GM12873 (cell line): ENCODE results near the gene CNKSR3.

Experiments used
- TF ChIP-seq, protein P1 (sequence below): IDR thresholded peaks from 2 replicates; pipeline ENCODE4 v1.5.1; 2012; ENCODE audit warnings: low read depth, mild to moderate bottlenecking, moderate library complexity, low read length, control low read depth; ENCODE audit not compliant: insufficient read depth; ENCODE audit errors: missing control alignments

The CNKSR3 gene

DNA sequence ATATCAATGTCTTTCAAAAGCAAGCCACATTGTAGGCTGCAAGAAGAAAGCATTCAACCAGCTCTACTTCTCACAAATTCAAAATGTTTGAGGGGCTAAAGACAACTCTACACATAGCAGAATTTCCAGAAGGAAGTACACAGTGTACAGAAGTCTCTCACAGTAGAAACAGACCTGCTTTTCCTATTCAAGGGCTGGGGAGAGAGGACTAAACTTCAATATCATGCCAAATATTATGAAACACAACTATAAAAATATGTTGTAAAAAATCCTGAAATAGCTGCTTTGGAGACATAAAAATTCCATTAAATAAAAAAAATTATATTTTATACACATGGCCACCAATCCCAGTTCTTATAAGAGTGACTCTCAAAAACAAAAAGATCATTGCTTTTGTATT lies 83.0 kb downstream of the CNKSR3 start:
- TF ChIP-seq, protein P1, sequence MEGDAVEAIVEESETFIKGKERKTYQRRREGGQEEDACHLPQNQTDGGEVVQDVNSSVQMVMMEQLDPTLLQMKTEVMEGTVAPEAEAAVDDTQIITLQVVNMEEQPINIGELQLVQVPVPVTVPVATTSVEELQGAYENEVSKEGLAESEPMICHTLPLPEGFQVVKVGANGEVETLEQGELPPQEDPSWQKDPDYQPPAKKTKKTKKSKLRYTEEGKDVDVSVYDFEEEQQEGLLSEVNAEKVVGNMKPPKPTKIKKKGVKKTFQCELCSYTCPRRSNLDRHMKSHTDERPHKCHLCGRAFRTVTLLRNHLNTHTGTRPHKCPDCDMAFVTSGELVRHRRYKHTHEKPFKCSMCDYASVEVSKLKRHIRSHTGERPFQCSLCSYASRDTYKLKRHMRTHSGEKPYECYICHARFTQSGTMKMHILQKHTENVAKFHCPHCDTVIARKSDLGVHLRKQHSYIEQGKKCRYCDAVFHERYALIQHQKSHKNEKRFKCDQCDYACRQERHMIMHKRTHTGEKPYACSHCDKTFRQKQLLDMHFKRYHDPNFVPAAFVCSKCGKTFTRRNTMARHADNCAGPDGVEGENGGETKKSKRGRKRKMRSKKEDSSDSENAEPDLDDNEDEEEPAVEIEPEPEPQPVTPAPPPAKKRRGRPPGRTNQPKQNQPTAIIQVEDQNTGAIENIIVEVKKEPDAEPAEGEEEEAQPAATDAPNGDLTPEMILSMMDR: no peak

- TF ChIP-seq, protein P1: no peak
Observed at GRCh38 chr6:154426997-154427396, 83.5 kb downstream of the CNKSR3 start.

DNA sequence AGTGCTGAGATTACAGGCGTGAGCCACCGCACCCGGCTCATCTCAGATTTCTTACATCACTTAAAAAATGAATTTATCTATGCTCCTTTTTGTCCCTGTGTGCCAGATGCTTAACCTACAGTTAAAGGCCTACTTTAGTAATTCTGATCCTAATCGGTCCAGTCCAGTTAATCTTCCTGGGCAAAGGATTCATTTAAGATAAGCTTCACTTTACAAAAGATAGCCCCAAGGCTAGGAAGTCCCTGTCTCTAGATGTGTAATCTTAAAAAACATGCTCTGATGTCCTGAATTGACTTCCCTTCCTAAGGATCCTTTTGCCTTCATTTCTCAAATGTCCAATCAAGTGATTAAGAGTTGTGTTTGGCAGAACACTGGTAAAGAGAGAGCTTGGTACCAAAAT lies 85.5 kb downstream of the CNKSR3 start:
- TF ChIP-seq, protein P1: no peak

GRCh38 chr6:154414021-154414813 lies 96.3 kb downstream of the CNKSR3 start:
- TF ChIP-seq, protein P1: no peak

- TF ChIP-seq, protein P1: no peak
Observed at GRCh38 chr6:154412106-154412820, 98.2 kb downstream of the CNKSR3 start.

- TF ChIP-seq, protein P1: no peak
Observed at GRCh38 chr6:154411076-154411475, 99.4 kb downstream of the CNKSR3 start.

DNA sequence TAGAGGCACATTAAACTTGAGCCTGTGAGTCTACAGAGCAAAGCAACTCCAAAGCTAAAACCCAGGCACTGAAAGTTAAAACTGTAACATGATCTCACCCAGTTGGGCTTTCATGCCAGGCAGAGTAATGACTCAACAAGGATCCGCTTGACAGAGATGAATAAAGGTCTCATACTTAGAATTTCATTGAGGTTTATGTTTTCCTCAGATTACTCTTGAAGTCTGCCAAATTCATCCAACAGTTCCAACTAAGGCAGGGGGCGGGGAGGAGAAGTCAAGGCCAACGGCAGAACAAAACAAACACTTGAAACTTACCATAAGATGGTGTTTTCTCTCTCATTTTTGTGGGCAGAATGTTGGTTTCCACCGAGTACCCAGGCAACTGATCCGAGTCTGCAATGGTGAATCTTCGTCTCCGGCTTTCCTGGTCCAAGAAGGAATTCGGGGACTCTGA lies 99.8 kb downstream of the CNKSR3 start:
- TF ChIP-seq, protein P1: no peak
